Peyer's patch (tissue), 4 donors: ENCODE results near the gene TMEFF1.

Experiments
- POLR2A ChIP-seq, 2 donors: fragments of 450-650 bp; IDR thresholded peaks; one replicate each; pipeline ENCODE4 v1.5.1; 2017; ENCODE audit warnings: antibody characterized with exemption in 2 of 2, mild to moderate bottlenecking in 2 of 2, moderate library complexity in 2 of 2
- TF ChIP-seq, protein P1 (sequence below), 6 experiments: fragments of 450-650 bp in 4 of 6; fragments of 200-600 bp in 2 of 6; sonication (generic) in 1 of 6; IDR thresholded peaks; one replicate each; pipeline ENCODE4 v1.5.1; 2017 to 2019; ENCODE audit warnings: antibody characterized with exemption in 6 of 6, mild to moderate bottlenecking in 3 of 6, moderate library complexity in 1 of 6

DNA sequence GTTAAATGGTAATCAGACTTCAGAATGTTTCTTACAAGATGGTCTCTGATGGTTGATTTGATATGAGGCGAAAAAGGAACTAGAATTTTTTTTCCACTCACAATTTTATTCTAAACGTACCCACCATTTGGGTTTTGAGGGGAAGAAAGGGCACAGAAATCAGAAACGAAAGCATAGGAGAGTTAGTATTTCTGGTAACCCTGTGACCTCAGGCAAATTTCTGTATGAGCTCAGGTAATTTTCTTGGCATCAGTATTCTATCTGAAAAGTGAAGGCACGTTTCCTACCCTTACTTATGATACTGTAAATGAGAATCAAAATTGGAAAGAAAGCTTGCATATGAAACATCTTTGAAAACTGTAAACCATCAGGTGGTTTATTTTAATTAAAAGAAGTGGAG, 26.5 kb downstream of the TMEFF1 start:
- TF ChIP-seq, protein P1, sequence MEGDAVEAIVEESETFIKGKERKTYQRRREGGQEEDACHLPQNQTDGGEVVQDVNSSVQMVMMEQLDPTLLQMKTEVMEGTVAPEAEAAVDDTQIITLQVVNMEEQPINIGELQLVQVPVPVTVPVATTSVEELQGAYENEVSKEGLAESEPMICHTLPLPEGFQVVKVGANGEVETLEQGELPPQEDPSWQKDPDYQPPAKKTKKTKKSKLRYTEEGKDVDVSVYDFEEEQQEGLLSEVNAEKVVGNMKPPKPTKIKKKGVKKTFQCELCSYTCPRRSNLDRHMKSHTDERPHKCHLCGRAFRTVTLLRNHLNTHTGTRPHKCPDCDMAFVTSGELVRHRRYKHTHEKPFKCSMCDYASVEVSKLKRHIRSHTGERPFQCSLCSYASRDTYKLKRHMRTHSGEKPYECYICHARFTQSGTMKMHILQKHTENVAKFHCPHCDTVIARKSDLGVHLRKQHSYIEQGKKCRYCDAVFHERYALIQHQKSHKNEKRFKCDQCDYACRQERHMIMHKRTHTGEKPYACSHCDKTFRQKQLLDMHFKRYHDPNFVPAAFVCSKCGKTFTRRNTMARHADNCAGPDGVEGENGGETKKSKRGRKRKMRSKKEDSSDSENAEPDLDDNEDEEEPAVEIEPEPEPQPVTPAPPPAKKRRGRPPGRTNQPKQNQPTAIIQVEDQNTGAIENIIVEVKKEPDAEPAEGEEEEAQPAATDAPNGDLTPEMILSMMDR (IDR thresholded peaks at IDR 0.05) = no peak
- TF ChIP-seq POLR2A (IDR thresholded peaks at IDR 0.05) = no peak
